NOMO-1 treated with DMSO at 0.1 percent for 48 hours (cell line): Measurements from ENCODE around the gene PALLD.
"Not testable (repeated sequence)": the region's sequence is repeated elsewhere in the genome, so short reads cannot be mapped to it uniquely, and the experiment has no call there.

Experiments used
- DNase-seq: peaks from one replicate; lab custom pipeline; 2025; ENCODE audit not compliant: unreplicated experiment; lab: John Stamatoyannopoulos, UW

PALLD gene

DNA sequence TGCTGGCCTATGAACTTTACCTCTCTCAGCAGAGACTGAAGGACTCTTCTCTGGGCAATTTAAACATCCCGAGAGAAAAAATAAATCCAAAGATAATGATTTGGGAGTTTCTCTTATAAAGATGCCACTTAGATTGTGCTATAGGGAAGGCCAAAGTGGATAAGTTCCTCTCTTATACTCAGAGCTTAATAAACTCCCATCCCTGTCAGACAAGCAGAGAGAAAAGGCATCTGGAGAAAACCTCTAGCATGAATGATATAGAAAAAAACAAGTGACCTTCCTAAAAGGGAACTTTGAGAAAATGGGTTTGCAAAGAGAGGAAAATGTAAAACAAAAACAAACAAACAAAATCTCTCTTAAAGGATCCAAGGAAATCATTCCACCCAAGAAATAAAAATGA is 199.4 kb downstream of the PALLD start:
- DNase-seq = no peak

DNA sequence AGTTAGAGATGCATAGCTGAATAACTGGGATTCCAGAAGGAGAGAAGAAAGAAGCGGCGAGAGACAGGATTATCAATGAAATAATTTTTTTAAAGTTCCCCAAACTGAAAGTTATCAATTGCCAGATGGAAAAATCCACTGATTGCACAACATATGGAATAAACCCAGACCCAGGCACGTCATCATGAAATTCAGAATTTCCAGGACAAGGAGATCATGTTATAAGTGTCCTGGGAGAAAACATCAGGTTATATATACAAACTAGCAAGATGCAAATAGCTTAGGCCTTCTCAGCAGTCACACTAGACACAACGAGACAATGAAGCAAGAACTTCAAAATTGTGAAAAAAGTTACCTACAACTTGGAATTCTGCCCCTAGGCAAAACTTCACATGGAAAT is 200.0 kb downstream of the PALLD start:
- no peak for DNase-seq

DNA sequence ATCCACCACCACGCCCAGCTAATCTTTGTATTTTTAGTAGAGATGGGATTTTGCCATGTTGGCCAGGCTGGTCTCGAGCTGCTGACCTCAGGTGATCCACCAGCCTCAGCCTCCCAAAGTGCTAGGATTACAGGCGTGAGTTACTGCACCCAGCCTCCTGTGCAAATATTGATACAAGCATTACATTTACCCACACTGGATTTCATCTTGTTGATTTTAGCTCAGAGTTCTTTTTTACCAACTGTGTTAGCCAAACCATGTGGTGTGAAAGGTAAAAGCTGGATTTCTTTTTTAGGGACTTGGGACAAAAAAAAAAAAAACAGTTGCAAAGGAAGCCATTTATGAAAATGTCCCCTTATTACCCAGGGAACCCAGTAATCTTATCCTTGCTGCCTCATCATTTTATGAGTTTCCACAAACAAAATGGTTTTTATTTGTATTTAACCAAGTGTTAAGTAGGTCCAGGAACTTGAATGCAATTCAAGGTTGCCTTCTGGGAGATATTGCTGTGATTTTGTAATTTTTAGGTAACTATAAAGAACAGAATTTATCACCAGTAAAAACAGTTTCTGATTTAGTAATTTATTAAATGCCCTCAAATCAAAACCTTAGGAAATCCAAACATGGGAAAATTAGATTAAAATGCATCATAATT is 202.5 kb downstream of the PALLD start:
- no peak for DNase-seq

DNA sequence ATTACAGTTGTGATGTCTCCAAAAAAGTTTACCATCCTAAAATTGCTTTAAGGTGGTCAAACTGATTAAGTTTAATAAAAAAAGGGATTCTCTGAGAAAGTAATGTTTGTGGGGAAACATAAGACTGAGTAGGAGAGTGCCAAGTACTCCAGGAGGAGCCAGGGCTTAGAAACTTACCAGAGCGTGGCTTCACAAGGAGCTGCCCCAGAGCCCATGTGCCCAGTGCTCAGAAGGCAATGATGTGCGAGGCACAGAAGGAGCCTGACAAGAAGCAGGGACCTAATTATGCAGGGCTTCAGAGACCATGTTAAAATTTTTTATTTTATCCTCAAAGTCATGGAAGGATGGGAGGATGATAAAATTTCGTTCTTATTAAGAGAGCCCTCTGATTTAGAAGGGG is 204.2 kb downstream of the PALLD start:
- no peak for DNase-seq

DNA sequence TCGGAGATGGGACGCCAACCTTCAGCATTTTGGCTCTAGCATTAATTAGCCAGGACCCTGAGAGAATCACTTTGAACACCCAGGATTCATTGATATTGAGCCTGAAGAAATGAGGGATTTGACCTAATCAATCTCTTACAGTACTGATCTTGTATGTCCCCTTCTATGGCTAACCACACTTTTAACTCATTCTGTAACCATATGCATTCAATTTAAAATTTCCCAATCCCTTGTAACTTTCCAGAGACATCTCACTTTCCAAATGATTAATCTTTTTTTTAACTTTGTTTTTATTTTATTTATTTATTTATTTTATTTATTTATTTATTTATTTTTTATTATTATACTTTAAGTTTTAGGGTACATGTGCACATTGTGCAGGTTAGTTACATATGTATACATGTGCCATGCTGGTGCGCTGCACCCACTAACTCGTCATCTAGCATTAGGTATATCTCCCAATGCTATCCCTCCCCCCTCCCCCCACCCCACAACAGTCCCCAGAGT is 205.8 kb downstream of the PALLD start:
- DNase-seq = not testable (repeated sequence)

DNA sequence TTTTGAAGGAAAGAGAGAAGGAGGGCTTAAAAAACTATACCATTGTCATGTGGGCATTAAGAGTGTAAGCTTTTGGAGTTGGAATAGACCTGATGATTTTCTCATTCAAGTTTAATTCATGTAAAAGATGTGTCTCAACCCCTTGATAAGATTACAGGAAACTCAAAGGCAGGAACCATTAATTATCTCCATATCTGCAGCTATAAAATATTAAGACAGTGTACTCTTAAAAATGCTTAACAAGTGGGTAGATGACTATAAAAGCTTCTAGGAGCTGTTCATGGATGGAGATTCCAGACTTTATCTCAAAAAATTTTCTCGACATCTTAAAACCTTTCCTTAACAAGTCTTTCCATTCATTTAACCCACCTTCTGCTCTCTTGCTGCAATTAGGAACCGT is 208.3 kb downstream of the PALLD start:
- no peak for DNase-seq

DNA sequence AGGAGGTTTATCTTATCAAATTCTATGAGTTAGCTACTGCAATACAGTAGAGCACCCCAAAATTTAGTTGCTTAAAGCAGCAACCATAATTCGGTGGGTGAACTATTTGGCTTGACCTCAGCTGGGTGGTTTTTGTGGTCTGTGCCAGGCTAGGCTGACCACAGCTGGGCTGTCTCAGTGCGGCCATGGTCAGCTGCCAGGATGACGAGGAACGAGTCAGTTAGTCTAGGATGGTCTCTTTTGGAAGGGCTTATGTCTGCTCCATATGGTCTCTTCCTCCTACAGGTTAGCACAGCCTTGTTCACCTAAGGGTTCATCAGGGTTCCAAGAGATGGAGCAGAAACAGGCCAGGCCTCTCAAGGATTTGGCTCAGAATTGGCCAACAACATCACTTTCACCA is 210.4 kb downstream of the PALLD start:
- DNase-seq = no peak

DNA sequence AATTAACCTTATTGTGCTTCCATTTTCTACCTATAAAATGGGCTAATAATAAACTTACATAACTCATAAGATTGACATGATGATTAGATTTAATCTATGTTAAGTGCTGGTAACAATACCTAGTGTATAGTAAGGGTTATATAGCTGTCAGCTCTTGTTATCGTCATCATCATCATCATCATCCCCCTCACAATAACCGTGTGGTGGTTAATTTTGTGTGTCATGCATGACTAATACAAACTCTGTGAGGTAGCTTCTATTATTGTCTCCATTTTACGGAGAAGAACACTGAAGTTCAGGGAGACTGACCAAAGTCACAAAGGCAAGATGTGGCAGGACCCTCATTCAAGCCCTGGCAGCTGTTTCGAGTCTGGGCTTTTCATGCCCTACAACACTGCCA is 211.3 kb downstream of the PALLD start:
- DNase-seq = no peak

DNA sequence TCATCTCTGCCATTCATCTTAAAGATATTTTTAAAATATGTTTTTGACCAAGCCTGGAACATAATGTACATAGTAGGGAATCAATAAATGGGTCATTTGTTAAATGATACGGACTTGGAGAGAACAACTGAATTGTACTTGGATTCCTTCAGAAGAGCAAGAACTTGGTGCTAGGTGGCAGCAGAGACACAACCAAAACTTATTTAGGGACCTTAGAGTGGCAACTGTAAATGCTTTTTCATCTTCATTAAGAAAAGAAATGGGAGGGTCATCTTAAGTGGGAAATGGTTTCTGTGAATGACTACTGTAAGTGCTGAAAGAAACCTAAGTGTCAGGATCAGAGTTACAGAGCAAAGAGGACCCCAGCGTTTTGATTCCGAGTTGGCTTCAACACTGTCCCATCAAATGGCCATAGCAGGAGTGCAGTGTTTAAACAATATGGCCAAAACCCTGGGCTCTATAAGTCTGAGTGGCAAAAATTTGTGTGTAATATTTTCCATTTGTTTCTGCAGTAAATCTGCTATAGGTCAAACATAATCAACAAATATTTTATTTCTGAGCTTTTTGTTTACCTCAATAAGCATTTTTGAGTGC is 213.6 kb downstream of the PALLD start:
- DNase-seq = peak; percentile 70

DNA sequence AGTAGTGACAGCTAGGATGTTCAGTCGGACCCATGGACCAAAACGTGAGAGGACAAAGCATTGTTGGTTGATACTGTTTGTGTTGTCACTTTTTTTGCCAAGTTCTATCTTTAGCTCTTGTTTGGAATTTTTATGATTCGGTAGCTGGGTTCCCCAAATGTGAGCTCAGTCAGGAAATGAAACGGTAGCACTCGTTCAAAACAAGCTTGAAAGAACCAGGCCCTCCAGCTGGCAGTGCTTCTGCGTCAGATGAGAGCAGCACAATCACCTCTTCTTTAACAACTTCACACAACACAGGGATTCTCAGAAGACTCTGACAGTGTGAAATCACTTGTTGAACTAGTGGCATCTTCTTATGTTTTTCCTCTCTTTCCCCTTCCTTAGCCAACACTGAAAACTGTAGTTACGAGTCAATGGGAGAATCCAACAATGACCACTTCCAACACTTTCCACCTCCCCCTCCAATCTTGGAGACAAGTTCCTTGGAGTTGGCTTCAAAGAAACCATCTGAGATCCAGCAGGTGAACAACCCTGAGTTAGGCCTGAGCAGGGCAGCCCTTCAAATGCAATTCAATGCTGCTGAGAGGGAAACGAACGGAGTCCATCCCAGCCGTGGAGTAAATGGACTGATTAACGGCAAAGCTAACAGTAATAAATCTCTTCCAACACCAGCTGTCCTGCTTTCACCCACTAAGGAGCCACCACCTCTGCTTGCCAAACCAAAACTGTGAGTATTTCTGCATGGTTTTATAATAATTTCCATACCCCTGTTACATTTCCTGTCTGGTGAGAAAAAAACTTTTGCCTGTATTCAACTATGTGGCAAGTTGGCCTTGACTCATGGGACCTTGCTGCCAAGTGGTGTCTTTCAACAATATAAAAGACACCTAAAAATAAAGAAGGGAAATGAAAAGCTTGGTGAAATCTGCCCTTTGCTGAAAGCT is 214.6 kb downstream of the PALLD start:
- peak; percentile 55 for DNase-seq

DNA sequence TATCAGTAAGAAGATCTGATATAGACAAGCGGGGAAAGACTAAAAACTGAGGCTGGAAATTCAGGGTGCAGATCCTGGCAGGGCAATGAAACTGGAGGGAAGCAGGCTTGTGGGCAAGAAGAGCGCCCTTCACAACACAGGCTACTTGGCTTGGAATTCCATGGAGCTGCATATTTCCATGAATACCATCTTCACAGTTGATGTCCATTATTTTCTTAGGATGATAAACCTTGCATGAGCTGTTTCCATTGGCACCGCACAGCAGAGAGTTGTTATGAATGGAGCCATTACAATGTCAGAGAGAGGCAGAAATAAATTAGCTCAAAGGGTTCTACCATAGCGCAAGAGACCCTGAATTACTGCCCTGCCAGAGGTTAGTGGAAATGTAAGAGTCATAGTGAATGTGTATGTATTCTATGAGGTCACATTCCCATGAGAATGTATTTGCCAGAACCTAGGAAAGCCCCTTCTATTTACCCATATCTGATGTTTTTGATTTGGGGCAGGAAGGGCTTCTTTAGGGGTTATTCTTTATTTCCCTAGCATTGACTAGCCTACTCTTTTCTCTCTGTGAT is 215.6 kb downstream of the PALLD start:
- DNase-seq = no peak

DNA sequence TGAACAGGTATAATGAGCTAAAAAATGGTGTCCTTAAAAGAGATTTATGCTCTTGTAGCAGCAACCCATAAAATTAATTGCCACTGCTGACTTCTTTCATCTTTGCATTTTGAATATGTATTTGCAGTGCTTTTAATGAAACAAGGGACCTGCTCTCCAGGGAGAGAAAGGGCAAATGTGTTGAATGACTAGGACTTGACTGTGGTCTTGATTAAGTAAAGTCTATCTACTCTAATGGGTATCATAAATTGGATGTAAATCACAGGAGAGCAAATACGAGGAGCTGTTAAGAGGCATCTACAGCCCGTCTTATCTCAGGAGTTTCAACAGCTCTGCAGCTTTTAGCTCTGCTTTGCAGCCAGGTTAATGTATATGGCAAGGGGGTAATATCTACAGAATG is 216.4 kb downstream of the PALLD start:
- DNase-seq = no peak

DNA sequence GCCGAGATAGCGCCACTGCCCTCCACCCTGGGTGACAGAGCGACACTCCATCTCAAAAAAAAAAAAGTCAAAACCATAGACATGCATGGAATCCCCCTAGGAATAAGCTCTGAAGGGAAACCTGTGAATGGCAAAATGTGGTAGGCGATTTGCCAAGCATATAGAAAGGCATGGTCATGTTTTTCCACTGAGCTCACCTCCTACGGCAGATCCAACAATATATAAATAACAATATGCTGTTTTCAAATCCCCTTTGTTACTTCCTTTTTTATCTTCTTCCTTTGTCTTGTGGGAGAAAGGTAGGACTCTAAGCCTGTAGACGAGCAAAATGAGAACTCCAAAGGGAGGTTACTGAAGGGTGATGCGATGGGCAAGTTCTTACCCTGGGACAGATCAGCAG is 219.0 kb downstream of the PALLD start:
- no peak for DNase-seq

DNA sequence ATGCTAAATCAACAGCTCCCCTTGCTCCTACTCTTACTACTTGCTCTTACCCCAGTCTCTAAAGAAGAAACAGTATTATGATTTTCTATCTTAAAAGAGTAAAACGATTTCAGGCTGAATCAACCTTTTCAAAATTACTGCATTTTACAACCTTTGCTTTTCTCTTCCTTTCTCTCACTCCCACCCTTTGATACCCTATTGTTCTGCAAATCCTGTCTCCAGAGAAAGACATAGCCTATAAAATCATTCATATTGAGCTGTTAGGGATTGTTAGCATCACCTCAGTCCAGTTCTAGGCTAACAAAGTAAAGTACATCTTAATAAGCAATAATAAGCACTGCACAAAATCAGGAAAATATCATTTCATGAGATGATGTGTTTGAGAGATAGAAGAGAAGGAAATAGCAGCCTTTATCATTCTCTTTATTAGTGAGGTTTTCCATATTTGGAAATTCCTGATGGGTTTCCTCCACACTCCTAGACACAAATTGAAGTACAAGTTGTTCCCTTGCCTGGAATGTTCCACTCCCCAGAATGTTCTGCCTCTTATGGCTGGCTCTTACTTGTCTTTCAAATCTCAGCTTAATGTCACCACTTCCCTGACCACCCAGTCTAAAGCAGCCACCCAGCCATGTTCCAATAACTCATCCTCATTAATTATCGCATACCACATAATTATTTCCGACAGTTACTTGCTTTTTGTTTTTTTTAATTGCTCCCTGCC is 219.7 kb downstream of the PALLD start:
- no peak for DNase-seq

DNA sequence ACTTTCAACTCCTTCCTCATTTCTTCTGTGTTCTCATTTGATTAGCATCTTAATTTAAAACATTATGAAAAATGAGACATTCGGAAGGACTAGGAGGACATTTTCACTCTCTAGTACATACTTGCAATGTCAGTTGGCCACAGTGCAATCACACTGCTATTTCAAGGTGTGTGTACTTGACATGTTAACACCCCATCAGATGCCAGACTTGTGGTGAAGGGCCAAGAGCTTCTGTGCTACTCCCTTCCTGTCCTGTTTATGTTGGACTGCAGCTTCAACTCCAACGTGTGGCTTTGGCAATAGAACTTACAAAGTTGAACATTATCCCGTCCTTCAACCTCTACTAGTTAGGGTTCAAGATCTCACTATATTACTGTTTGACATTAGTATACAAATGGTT is 221.0 kb downstream of the PALLD start:
- DNase-seq = no peak

DNA sequence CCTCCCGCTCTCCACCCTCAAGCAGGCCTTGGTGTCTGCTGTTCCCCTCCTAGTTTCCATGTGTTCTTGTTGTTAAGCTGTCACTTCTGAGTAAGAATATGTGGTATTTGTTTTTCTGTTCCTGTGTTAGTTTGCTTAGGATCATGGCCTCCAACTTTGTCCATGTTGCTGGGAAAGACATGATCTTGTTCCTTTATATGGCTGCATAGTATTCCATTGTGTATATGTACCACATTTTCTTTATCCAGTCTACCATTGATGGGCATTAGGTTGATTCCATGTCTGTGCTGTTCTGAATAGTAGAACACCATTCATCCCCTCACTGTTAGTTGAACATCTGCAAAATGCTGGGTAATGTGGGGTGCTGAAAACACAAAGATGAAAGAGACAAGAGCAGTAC is 222.9 kb downstream of the PALLD start:
- no peak for DNase-seq

DNA sequence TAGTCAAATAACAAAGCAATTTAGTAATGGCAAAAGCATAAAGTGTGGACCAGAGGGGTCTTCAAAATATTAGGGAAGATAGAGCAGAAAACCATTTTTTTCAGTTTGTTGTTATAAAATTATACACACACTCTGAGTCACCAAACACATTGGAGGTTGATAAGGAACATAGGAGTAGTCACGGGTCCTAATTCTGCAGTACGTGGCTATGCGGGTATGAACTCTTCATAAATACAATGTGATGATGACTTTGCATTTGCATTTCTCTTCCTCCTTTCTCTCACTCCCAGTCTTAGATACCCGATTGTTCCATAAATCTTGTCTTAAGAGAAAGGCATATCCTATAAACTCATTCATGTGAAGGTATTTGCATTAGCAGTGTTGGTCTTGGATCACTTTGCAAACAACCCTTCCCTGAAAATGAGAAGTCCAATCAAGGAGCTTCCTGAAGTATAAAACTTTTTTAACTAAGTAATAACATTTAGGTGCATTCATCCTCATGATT is 223.6 kb downstream of the PALLD start:
- no peak for DNase-seq

DNA sequence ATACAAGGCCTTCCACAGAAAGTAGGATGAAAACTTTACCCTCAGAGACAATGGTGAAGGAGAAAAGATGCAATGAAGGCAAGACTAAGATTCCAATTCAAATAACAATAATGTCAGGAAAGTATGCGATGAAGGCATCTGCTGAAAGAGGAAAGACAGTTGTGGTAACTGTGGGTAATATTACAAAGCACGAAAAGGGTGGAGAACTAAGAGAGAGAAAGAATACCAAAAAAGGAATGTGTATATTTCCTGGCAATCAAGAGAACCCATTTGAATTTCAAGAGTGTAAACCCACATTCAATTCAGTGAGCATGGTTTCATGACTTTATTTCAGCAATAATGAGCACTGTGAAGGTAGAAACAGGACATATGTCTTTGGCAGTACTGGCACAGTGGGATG is 225.5 kb downstream of the PALLD start:
- no peak for DNase-seq

DNA sequence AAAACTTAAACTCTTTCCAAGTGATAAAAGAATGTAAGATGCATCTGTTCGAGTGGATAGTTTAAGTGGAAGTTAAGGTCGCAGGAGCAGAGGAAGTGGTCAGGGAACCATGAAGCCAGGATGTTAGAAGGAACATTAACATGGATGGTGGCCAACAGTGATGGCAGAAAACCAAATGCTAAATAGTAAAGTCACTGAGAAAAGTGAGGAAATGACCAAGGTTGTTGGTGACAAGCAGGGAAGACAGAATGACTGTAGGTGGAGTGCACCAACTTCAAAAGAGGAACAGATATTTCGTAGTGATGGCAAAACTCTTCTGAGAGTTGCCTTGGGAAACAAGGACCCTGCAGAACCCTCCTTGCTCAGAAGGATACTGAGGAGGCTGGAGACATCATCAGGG is 226.2 kb downstream of the PALLD start:
- peak; percentile 53 for DNase-seq

DNA sequence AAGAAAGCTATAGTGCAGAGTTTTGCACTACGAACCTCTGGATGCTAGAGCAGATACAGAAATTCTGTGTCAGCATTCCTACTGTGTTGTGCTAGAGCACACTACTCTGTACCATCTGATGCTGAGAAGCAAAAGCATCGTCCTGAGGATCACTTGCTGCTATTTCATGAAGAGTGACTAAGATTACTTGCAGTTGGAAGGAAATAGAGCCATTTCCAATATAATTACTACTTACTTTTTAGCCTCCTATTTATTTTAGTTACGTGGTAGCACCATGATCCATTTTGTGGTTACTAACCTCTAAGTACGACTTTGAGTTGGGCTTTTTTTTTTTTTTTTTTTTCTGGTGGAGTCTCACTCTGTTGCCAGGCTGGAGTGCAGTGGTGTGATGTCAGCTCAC is 226.7 kb downstream of the PALLD start:
- no peak for DNase-seq

DNA sequence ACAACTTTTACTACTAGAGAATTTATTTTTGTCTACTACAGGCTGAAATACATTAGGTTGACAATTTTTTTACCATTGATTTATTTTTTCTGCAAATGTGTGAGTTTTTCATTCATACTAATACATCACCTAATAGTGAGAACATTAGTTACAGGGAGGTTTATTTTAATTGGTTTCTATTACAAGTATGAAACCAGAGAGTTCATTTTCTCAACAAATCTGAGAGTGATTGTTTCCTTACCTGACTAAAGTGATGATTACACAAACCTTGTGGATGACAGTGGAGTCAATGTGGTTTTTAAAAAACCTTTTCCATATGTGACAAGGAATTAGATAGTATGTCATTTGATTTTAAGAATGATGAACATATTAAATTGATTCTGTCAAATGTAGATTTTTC is 227.4 kb downstream of the PALLD start:
- DNase-seq = no peak
